ENCODE data around the gene GGTLC2.
"Not testable (repeated sequence)": the region's sequence is repeated elsewhere in the genome, so short reads cannot be mapped to it uniquely, and the experiment has no call there.

The GGTLC2 gene

GRCh38 chr22:22636260-22636659, 8.2 kb upstream of the GGTLC2 start:
- not testable (repeated sequence) for H3K27ac ChIP-seq (ENCODE audit: low read depth, low read length, poor library complexity, severe bottlenecking); H3K4me3 ChIP-seq (ENCODE audit: low read depth, low read length, poor library complexity, severe bottlenecking); H3K27me3 ChIP-seq (ENCODE audit: insufficient read depth, low read length); H3K9me3 ChIP-seq (ENCODE audit: low read length); H4K20me1 ChIP-seq (ENCODE audit: insufficient read depth, low read length); H2AFZ ChIP-seq (ENCODE audit: low read length); H3K4me2 ChIP-seq (ENCODE audit: low read length); H3K36me3 ChIP-seq (ENCODE audit: insufficient read depth, low read length); H3K79me2 ChIP-seq (ENCODE audit: insufficient read depth, low read length); H3K9me2 ChIP-seq (ENCODE audit: low read depth, low read length); H3K9ac ChIP-seq (ENCODE audit: low read length); H3F3A ChIP-seq (ENCODE audit: insufficient read depth, low read length)
- peaks cover 12% of the 10 kb centered on the region for H3K4me1 ChIP-seq (ENCODE audit: insufficient read depth, low read length, severe bottlenecking)
- TF ChIP-seq, protein P1, sequence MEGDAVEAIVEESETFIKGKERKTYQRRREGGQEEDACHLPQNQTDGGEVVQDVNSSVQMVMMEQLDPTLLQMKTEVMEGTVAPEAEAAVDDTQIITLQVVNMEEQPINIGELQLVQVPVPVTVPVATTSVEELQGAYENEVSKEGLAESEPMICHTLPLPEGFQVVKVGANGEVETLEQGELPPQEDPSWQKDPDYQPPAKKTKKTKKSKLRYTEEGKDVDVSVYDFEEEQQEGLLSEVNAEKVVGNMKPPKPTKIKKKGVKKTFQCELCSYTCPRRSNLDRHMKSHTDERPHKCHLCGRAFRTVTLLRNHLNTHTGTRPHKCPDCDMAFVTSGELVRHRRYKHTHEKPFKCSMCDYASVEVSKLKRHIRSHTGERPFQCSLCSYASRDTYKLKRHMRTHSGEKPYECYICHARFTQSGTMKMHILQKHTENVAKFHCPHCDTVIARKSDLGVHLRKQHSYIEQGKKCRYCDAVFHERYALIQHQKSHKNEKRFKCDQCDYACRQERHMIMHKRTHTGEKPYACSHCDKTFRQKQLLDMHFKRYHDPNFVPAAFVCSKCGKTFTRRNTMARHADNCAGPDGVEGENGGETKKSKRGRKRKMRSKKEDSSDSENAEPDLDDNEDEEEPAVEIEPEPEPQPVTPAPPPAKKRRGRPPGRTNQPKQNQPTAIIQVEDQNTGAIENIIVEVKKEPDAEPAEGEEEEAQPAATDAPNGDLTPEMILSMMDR (IDR thresholded peaks at IDR 0.05; ENCODE audit: low read length): 0 out of 2 replicates have a peak, but pooled peaks have one; percentile 6

DNA sequence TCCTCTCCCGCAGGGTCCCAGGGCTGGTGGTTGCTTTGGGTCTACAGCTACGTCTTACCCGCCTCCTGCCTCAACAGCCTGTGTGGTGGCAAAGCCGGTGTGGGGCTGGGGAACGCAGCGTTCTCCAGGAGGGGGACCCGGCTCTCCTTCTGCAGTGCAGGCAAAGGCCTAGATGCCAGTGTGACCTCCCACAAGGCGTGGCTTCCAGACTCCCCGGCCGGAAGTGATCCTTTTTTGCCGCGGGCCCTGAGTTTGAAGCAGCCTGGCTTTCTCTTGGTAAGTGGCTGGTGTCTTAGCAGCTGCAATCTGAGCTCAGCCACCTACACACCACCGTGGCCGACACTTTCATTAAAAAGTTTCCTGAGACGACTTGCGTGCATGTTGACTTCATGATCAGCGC, 6.1 kb upstream of the GGTLC2 start:
- Histone ChIP-seq H3K27ac (ENCODE audit: low read depth, low read length, poor library complexity, severe bottlenecking) (peak overlapping the region; percentile 28), H3K4me1 (ENCODE audit: insufficient read depth, low read length, severe bottlenecking) (peaks cover 12% of the 10 kb centered on the region)
- not testable (repeated sequence) for H3K9me2 ChIP-seq (ENCODE audit: low read depth, low read length); H3K36me3 ChIP-seq (ENCODE audit: insufficient read depth, low read length); H2AFZ ChIP-seq (ENCODE audit: low read length); H3K27me3 ChIP-seq (ENCODE audit: insufficient read depth, low read length); H3F3A ChIP-seq (ENCODE audit: insufficient read depth, low read length); H3K4me2 ChIP-seq (ENCODE audit: low read length); H3K79me2 ChIP-seq (ENCODE audit: insufficient read depth, low read length); H4K20me1 ChIP-seq (ENCODE audit: insufficient read depth, low read length); H3K9me3 ChIP-seq (ENCODE audit: low read length); H3K4me3 ChIP-seq (ENCODE audit: low read depth, low read length, poor library complexity, severe bottlenecking); H3K9ac ChIP-seq (ENCODE audit: low read length)

- not testable (repeated sequence) for H3K79me2 ChIP-seq (ENCODE audit: insufficient read depth, low read length); H3K9me3 ChIP-seq (ENCODE audit: low read length); H3K36me3 ChIP-seq (ENCODE audit: insufficient read depth, low read length); H2AFZ ChIP-seq (ENCODE audit: low read length); H3K27me3 ChIP-seq (ENCODE audit: insufficient read depth, low read length); H4K20me1 ChIP-seq (ENCODE audit: insufficient read depth, low read length); H3F3A ChIP-seq (ENCODE audit: insufficient read depth, low read length); H3K27ac ChIP-seq (ENCODE audit: low read depth, low read length, poor library complexity, severe bottlenecking); H3K9ac ChIP-seq (ENCODE audit: low read length); H3K4me3 ChIP-seq (ENCODE audit: low read depth, low read length, poor library complexity, severe bottlenecking); H3K9me2 ChIP-seq (ENCODE audit: low read depth, low read length); H3K4me2 ChIP-seq (ENCODE audit: low read length)
- peaks cover 12% of the 10 kb centered on the region for H3K4me1 ChIP-seq (ENCODE audit: insufficient read depth, low read length, severe bottlenecking)
Measured at GRCh38 chr22:22642255-22642654, 2.2 kb upstream of the GGTLC2 start.

DNA sequence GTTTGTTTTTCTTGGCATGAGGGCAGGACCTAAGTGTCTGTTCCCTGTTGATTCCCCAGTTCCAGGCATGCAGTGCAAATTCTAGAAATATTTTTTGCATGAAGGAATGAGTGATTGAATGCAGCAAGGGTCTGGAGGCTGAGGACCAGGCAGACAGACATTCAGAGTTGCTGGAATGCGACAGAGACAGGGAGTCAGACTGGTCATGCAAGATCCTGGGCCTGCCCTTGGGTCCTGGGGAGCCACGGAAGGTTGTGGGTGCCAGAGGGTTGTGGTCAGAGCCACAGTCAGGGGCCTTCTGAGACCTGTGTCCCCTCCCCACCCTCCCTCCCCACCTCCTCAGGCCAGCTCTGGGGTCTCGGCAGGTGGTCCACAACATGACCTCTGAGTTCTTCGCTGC, 1.6 kb downstream of the GGTLC2 start:
- not testable (repeated sequence) for H3K27me3 ChIP-seq (ENCODE audit: insufficient read depth, low read length); H2AFZ ChIP-seq (ENCODE audit: low read length); H3K27ac ChIP-seq (ENCODE audit: low read depth, low read length, poor library complexity, severe bottlenecking); H3K9me3 ChIP-seq (ENCODE audit: low read length); H3K4me2 ChIP-seq (ENCODE audit: low read length); H3F3A ChIP-seq (ENCODE audit: insufficient read depth, low read length); H3K79me2 ChIP-seq (ENCODE audit: insufficient read depth, low read length); H3K4me1 ChIP-seq (ENCODE audit: insufficient read depth, low read length, severe bottlenecking); H3K9me2 ChIP-seq (ENCODE audit: low read depth, low read length); H4K20me1 ChIP-seq (ENCODE audit: insufficient read depth, low read length); H3K36me3 ChIP-seq (ENCODE audit: insufficient read depth, low read length); H3K4me3 ChIP-seq (ENCODE audit: low read depth, low read length, poor library complexity, severe bottlenecking); H3K9ac ChIP-seq (ENCODE audit: low read length)

- not testable (repeated sequence) for H4K20me1 ChIP-seq (ENCODE audit: insufficient read depth, low read length); H3K4me3 ChIP-seq (ENCODE audit: low read depth, low read length, poor library complexity, severe bottlenecking); H3K27me3 ChIP-seq (ENCODE audit: insufficient read depth, low read length); H3K4me1 ChIP-seq (ENCODE audit: insufficient read depth, low read length, severe bottlenecking); H3K9ac ChIP-seq (ENCODE audit: low read length); H3K4me2 ChIP-seq (ENCODE audit: low read length); H3K79me2 ChIP-seq (ENCODE audit: insufficient read depth, low read length); H3K9me3 ChIP-seq (ENCODE audit: low read length); H3F3A ChIP-seq (ENCODE audit: insufficient read depth, low read length); H2AFZ ChIP-seq (ENCODE audit: low read length); H3K27ac ChIP-seq (ENCODE audit: low read depth, low read length, poor library complexity, severe bottlenecking); H3K9me2 ChIP-seq (ENCODE audit: low read depth, low read length); H3K36me3 ChIP-seq (ENCODE audit: insufficient read depth, low read length)
Measured at GRCh38 chr22:22647952-22648351, 3.5 kb downstream of the GGTLC2 start.

DNA sequence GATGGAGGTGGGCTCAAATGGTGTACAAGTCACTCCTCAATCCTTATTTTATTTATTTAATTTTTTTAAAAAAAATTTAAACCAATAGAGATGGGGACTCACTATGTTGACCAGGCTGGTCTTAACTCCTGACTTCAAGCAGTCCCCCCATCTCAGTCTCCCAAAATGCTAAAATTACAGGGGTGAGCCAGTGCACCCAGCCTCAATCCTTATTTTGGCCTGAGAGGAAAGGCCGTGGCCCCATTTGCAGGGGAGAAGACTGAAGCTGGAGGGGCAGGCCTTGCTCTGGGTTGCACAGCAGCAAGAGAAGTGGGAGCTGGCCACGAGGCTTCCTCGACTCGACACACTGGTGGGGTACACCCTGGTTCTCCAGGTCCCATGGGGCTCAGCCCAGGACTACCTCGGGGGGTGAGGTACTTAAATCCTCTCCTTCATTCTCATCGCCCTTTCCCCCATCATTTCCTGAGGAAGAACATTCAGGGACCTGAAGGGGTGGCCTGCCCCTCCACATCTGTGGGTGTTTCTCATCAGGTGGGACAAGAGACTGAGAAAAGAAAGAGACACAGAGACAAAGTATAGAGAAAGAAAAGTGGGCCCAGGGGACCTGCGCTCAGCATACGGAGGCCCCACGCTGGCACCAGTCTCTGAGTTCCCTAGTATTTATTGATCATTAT, 4.6 kb downstream of the GGTLC2 start:
- H3F3A ChIP-seq (ENCODE audit: insufficient read depth, low read length); H3K27me3 ChIP-seq (ENCODE audit: insufficient read depth, low read length); H3K9me3 ChIP-seq (ENCODE audit: low read length); H4K20me1 ChIP-seq (ENCODE audit: insufficient read depth, low read length); H2AFZ ChIP-seq (ENCODE audit: low read length); H3K4me3 ChIP-seq (ENCODE audit: low read depth, low read length, poor library complexity, severe bottlenecking); H3K36me3 ChIP-seq (ENCODE audit: insufficient read depth, low read length); H3K79me2 ChIP-seq (ENCODE audit: insufficient read depth, low read length); H3K9me2 ChIP-seq (ENCODE audit: low read depth, low read length); H3K4me1 ChIP-seq (ENCODE audit: insufficient read depth, low read length, severe bottlenecking); H3K4me2 ChIP-seq (ENCODE audit: low read length): not testable (repeated sequence)
- peak overlapping the region; percentile 91 for H3K27ac ChIP-seq (ENCODE audit: low read depth, low read length, poor library complexity, severe bottlenecking)
- peak overlapping the region; percentile 49; the same call in 1 of the 2 replicates for H3K9ac ChIP-seq (ENCODE audit: low read length)

- not testable (repeated sequence) for H3K36me3 ChIP-seq (ENCODE audit: insufficient read depth, low read length); H3K4me1 ChIP-seq (ENCODE audit: insufficient read depth, low read length, severe bottlenecking); H3K27me3 ChIP-seq (ENCODE audit: insufficient read depth, low read length); H3F3A ChIP-seq (ENCODE audit: insufficient read depth, low read length); H3K4me3 ChIP-seq (ENCODE audit: low read depth, low read length, poor library complexity, severe bottlenecking); H3K4me2 ChIP-seq (ENCODE audit: low read length); H4K20me1 ChIP-seq (ENCODE audit: insufficient read depth, low read length); H2AFZ ChIP-seq (ENCODE audit: low read length); H3K9me2 ChIP-seq (ENCODE audit: low read depth, low read length); H3K79me2 ChIP-seq (ENCODE audit: insufficient read depth, low read length); H3K9me3 ChIP-seq (ENCODE audit: low read length); H3K9ac ChIP-seq (ENCODE audit: low read length)
- peak overlapping the region; percentile 91 for H3K27ac ChIP-seq (ENCODE audit: low read depth, low read length, poor library complexity, severe bottlenecking)
Measured at GRCh38 chr22:22649761-22650160, 5.3 kb downstream of the GGTLC2 start.
